Measurements from ENCODE around the gene TCF4. TPM values are rescaled to one million over a fixed set of nuclear protein-coding genes. Genes with fewer than 3 reads are reported as not detected.

The TCF4 gene
- total RNA-seq, 1 experiment from 2014 or later: 12.5 TPM

DNA sequence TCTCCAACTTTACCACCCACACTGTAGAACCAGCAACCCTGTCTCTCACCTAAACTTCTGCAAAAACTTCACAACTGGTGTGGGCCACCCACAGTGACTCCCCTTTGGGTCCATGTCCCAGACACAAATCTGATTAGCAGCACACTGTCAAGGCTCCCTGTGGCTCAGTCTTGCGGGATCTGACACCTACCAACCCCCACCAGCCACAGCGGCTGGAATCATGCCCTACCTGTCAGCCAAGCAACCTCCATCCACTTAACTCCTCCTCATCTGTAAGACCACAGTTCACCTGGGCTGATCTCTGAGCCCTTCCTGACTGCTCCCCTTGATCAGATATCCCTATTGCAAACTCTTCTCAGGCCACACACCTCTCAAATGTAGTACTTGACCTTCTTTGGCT is 14.6 kb downstream of the TCF4 start:
- ATAC-seq: no peak

DNA sequence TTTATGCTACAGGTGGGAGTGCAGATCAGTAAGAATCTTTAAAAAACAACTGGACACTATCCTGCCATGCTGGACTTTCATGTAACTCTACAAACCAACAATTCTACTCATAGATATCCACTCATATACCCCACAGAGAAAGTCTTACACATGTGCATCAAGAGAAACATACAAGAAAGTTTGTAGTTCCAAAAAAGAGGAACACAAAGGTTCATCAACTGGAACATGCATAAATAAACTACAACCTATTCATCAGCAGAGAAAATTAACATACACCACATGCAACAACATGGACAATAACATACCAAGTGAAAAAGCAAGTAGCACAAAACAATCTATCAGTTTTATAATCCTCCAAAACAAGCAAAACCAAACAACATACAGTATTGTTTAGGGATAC is 17.0 kb downstream of the TCF4 start:
- Histone ChIP-seq H3K9me3 (ENCODE audit: low read length) (no peaks in the 10 kb centered on the region), H4K20me1 (ENCODE audit: low read length) (no peaks in the 10 kb centered on the region), H3F3A (ENCODE audit: low read length, unreplicated experiment) (no peaks in the 10 kb centered on the region), H3K79me2 (ENCODE audit: low read length) (no peaks in the 10 kb centered on the region), H2AFZ (ENCODE audit: low read length) (no peak overlapping the region), H3K9ac (ENCODE audit: low read length) (no peak overlapping the region), H3K4me3 (ENCODE audit: low read length) (no peak overlapping the region), H3K27ac (ENCODE audit: low read length) (no peak overlapping the region), H3K36me3 (ENCODE audit: low read depth, low read length) (no peaks in the 10 kb centered on the region), H3K27me3 (ENCODE audit: low read length) (no peaks in the 10 kb centered on the region), H3K4me2 (ENCODE audit: low read length) (no peak overlapping the region), H3K9me2 (replicated peaks; ENCODE audit: low read length) (no peaks in the 10 kb centered on the region), H3K4me1 (ENCODE audit: insufficient read depth, low read length) (no peaks in the 10 kb centered on the region)
- BruUV-seq (replicated peaks): no TSS peak
- POLR2A ChIA-PET (ENCODE audit: unreplicated experiment): no interaction called here
- TF ChIP-seq, protein P1, sequence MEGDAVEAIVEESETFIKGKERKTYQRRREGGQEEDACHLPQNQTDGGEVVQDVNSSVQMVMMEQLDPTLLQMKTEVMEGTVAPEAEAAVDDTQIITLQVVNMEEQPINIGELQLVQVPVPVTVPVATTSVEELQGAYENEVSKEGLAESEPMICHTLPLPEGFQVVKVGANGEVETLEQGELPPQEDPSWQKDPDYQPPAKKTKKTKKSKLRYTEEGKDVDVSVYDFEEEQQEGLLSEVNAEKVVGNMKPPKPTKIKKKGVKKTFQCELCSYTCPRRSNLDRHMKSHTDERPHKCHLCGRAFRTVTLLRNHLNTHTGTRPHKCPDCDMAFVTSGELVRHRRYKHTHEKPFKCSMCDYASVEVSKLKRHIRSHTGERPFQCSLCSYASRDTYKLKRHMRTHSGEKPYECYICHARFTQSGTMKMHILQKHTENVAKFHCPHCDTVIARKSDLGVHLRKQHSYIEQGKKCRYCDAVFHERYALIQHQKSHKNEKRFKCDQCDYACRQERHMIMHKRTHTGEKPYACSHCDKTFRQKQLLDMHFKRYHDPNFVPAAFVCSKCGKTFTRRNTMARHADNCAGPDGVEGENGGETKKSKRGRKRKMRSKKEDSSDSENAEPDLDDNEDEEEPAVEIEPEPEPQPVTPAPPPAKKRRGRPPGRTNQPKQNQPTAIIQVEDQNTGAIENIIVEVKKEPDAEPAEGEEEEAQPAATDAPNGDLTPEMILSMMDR (conservative IDR thresholded peaks at IDR 0.05; ENCODE audit: low read depth, low read length): no peak
- TF ChIP-seq EZH2phosphoT487 (IDR thresholded peaks at IDR 0.05; ENCODE audit: borderline replicate concordance, low read length) (no peak), EZH2 (IDR thresholded peaks at IDR 0.05; ENCODE audit: low read length, unreplicated experiment) (no peak)
- ATAC-seq: no peak
- no peak for DNase-seq
- CTCF ChIA-PET: no interaction called here
- intact Hi-C loops (cut with micrococcal nuclease): no loop called here

More for the DNA sequence above, 14.6 kb downstream of the TCF4 start:
- H3K9me2 ChIP-seq (replicated peaks; ENCODE audit: low read length): no peaks in the 10 kb centered on the region
- DNase-seq: no peak
- no peak overlapping the region for H3K4me2 ChIP-seq (ENCODE audit: low read length)
- ChIA-PET CTCF (no interaction called here), POLR2A (ENCODE audit: unreplicated experiment) (no interaction called here)
- no peaks in the 10 kb centered on the region for H4K20me1 ChIP-seq (ENCODE audit: low read length)
- H3K36me3 ChIP-seq (ENCODE audit: low read depth, low read length): no peaks in the 10 kb centered on the region
- no peak overlapping the region for H2AFZ ChIP-seq (ENCODE audit: low read length)
- BruUV-seq (replicated peaks): no TSS peak
- H3K27me3 ChIP-seq (ENCODE audit: low read length): no peaks in the 10 kb centered on the region
- H3K4me3 ChIP-seq (ENCODE audit: low read length): no peak overlapping the region
- intact Hi-C loops (cut with micrococcal nuclease): no loop called here
- no peak overlapping the region for H3K27ac ChIP-seq (ENCODE audit: low read length)
- no peaks in the 10 kb centered on the region for H3F3A ChIP-seq (ENCODE audit: low read length, unreplicated experiment)
- no peaks in the 10 kb centered on the region for H3K9me3 ChIP-seq (ENCODE audit: low read length)
- no peaks in the 10 kb centered on the region for H3K79me2 ChIP-seq (ENCODE audit: low read length)
- TF ChIP-seq EZH2phosphoT487 (IDR thresholded peaks at IDR 0.05; ENCODE audit: borderline replicate concordance, low read length): no peak
- no peaks in the 10 kb centered on the region for H3K4me1 ChIP-seq (ENCODE audit: insufficient read depth, low read length)
- no peak overlapping the region for H3K9ac ChIP-seq (ENCODE audit: low read length)

DNA sequence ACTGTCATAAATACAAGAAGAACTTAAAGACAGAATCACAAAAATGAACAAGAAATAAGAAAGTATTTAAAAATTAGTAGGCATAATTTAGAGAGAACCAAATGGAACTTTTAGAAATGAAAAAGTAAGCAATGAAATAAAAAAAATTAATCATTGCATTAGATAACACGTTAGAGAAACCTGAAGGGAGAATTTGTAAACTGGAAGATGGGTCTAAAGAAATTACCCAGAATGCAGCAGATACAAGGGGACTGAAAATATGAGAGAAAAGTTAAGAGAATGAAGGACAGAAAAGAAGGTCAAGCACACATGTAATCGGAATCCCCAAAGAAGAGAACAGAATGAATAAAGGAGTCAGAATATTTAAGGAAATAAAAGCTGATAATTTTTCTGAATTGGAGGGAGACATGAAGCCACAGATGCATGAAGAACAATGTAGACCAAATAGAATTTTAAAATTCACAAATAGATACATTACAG is 21.5 kb downstream of the TCF4 start:
- POLR2A ChIA-PET (ENCODE audit: unreplicated experiment): no interaction called here
- no peaks in the 10 kb centered on the region for H3K9me2 ChIP-seq (replicated peaks; ENCODE audit: low read length)
- no peak for TF ChIP-seq EZH2phosphoT487 (IDR thresholded peaks at IDR 0.05; ENCODE audit: borderline replicate concordance, low read length)
- TF ChIP-seq, protein P1 (conservative IDR thresholded peaks at IDR 0.05; ENCODE audit: low read depth, low read length): no peak
- no peak for TF ChIP-seq EZH2 (IDR thresholded peaks at IDR 0.05; ENCODE audit: low read length, unreplicated experiment)

More for the DNA sequence above, 21.5 kb downstream of the TCF4 start:
- Histone ChIP-seq H3K79me2 (ENCODE audit: low read length) (no peaks in the 10 kb centered on the region), H3K9ac (ENCODE audit: low read length) (no peak overlapping the region), H3K27me3 (ENCODE audit: low read length) (no peaks in the 10 kb centered on the region), H3K4me1 (ENCODE audit: insufficient read depth, low read length) (no peaks in the 10 kb centered on the region), H3K27ac (ENCODE audit: low read length) (no peak overlapping the region), H3F3A (ENCODE audit: low read length, unreplicated experiment) (no peaks in the 10 kb centered on the region), H4K20me1 (ENCODE audit: low read length) (no peaks in the 10 kb centered on the region), H3K9me3 (ENCODE audit: low read length) (no peaks in the 10 kb centered on the region), H3K4me2 (ENCODE audit: low read length) (no peak overlapping the region), H3K4me3 (ENCODE audit: low read length) (no peak overlapping the region), H2AFZ (ENCODE audit: low read length) (no peak overlapping the region), H3K36me3 (ENCODE audit: low read depth, low read length) (no peaks in the 10 kb centered on the region)
- DNase-seq: no peak
- BruUV-seq (replicated peaks): no TSS peak
- ATAC-seq: no peak
- CTCF ChIA-PET: no interaction called here
- intact Hi-C loops (cut with micrococcal nuclease): no loop called here
